Activated T-cell treated with anti-CD3 and anti-CD28 coated beads, Interleukin-2, amount 50 U/mL, for 48 hours (primary cell): ENCODE measurements around the gene SEPTIN12.

ENCODE experiments used
- DNase-seq, 2 experiments: peaks; one replicate each; pipeline ENCODE4 v3.0.0-alpha.2; 2020

SEPTIN12 gene

GRCh38 chr16:4787627-4788482, at the start of gene SEPTIN12:
Gene SEPTIN12 (minus strand): TSS chr16:4788345. CDS start chr16:4787645, 700 bp downstream.
- no peak for DNase-seq

- no peak for DNase-seq
Measured at GRCh38 chr16:4836727-4837126, 48.6 kb upstream of the SEPTIN12 start.

GRCh38 chr16:4833584-4833983, 45.4 kb upstream of the SEPTIN12 start:
- no peak for DNase-seq

GRCh38 chr16:4832698-4833343, 44.7 kb upstream of the SEPTIN12 start:
- DNase-seq, result no peak

GRCh38 chr16:4831616-4832015, 43.5 kb upstream of the SEPTIN12 start:
- no peak for DNase-seq

- DNase-seq, result no peak
Measured at GRCh38 chr16:4830408-4830807, 42.3 kb upstream of the SEPTIN12 start.

GRCh38 chr16:4828567-4829321, 40.6 kb upstream of the SEPTIN12 start:
- no peak for DNase-seq

- DNase-seq, result no peak
Measured at GRCh38 chr16:4826980-4827379, 38.8 kb upstream of the SEPTIN12 start.

GRCh38 chr16:4826526-4826925, 38.4 kb upstream of the SEPTIN12 start:
- no peak for DNase-seq

- no peak for DNase-seq
Measured at GRCh38 chr16:4825196-4825595, 37.1 kb upstream of the SEPTIN12 start.

- no peak for DNase-seq
Measured at GRCh38 chr16:4820652-4821051, 32.5 kb upstream of the SEPTIN12 start.

GRCh38 chr16:4814542-4815173, 26.5 kb upstream of the SEPTIN12 start:
- DNase-seq, result no peak

GRCh38 chr16:4814046-4814445, 25.9 kb upstream of the SEPTIN12 start:
- no peak for DNase-seq

GRCh38 chr16:4813251-4814003, 25.3 kb upstream of the SEPTIN12 start:
- DNase-seq, result no peak

GRCh38 chr16:4811773-4812172, 23.6 kb upstream of the SEPTIN12 start:
- no peak for DNase-seq

GRCh38 chr16:4811242-4811641, 23.1 kb upstream of the SEPTIN12 start:
- no peak for DNase-seq

GRCh38 chr16:4806280-4806679, 18.1 kb upstream of the SEPTIN12 start:
- no peak for DNase-seq

GRCh38 chr16:4805231-4805630, 17.1 kb upstream of the SEPTIN12 start:
- DNase-seq, result no peak

- no peak for DNase-seq
Measured at GRCh38 chr16:4803898-4804762, 16.0 kb upstream of the SEPTIN12 start.

GRCh38 chr16:4803401-4803844, 15.3 kb upstream of the SEPTIN12 start:
- DNase-seq, result no peak

- DNase-seq, result peak; percentile 92 to 95
Measured at GRCh38 chr16:4802659-4803287, 14.6 kb upstream of the SEPTIN12 start.
